Measurements from ENCODE around the gene DHFR2. TPM values are rescaled to one million over a fixed set of nuclear protein-coding genes. Genes with fewer than 3 reads are reported as not detected.

DHFR2 gene
- total RNA-seq, 1 experiment from 2014 or later: 2.6 TPM

DNA sequence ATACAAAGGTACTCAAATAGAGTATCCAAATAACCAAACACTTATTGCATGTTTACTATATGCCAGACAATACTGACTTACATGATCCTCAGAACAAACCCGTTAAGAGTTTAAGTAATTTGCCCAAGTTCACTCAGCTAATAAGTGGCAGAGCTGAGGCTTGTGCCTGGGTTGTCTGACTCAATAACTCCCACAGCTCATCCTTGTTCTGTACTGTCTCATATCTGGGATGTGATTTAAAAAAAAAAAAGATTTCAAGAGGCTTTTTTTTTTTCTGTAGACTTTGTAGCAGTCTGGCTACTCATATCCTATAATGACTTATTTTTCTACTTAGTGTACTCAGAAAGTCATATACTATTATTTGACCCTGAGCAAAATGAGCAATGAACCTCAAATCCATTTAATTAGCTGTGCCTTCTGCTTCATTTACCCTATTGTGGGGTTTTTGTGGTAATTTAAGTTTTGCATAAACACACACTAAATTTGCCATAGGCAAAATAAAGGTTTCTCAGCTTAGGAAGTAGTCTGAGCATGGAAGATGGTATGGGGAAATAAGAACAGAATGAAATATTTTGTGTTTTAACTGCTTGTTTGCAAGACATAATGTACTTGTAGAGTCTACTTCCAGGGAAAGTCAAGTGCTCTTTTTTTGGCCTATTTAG, 3.2 kb upstream of the DHFR2 start:
- H3K4me3 ChIP-seq (ENCODE audit: low read length): no peak overlapping the region
- H3K4me1 ChIP-seq (ENCODE audit: insufficient read depth, low read length): peaks cover 18% of the 10 kb centered on the region
- TF ChIP-seq EZH2phosphoT487 (IDR thresholded peaks at IDR 0.05; ENCODE audit: borderline replicate concordance, low read length) (no peak), EZH2 (IDR thresholded peaks at IDR 0.05; ENCODE audit: low read length, unreplicated experiment) (no peak)
- TF ChIP-seq, protein P1, sequence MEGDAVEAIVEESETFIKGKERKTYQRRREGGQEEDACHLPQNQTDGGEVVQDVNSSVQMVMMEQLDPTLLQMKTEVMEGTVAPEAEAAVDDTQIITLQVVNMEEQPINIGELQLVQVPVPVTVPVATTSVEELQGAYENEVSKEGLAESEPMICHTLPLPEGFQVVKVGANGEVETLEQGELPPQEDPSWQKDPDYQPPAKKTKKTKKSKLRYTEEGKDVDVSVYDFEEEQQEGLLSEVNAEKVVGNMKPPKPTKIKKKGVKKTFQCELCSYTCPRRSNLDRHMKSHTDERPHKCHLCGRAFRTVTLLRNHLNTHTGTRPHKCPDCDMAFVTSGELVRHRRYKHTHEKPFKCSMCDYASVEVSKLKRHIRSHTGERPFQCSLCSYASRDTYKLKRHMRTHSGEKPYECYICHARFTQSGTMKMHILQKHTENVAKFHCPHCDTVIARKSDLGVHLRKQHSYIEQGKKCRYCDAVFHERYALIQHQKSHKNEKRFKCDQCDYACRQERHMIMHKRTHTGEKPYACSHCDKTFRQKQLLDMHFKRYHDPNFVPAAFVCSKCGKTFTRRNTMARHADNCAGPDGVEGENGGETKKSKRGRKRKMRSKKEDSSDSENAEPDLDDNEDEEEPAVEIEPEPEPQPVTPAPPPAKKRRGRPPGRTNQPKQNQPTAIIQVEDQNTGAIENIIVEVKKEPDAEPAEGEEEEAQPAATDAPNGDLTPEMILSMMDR (conservative IDR thresholded peaks at IDR 0.05; ENCODE audit: low read depth, low read length): no peak
- ATAC-seq (no peak), DNase-seq (no peak)
- 0 out of 2 replicates have a peak, but pooled peaks cover 7% of the 10 kb centered on the region for H3K36me3 ChIP-seq (ENCODE audit: low read depth, low read length)
- no peaks in the 10 kb centered on the region for H3F3A ChIP-seq (ENCODE audit: low read length, unreplicated experiment)
- H3K9ac ChIP-seq (ENCODE audit: low read length): no peak overlapping the region
- POLR2A ChIA-PET (ENCODE audit: unreplicated experiment): no interaction called here
- H2AFZ ChIP-seq (ENCODE audit: low read length): no peak overlapping the region
- no peaks in the 10 kb centered on the region for H4K20me1 ChIP-seq (ENCODE audit: low read length)
- BruUV-seq (replicated peaks): no TSS peak
- no peak overlapping the region for H3K27ac ChIP-seq (ENCODE audit: low read length)
- H3K27me3 ChIP-seq (ENCODE audit: low read length): no peaks in the 10 kb centered on the region
- H3K9me3 ChIP-seq (ENCODE audit: low read length): no peaks in the 10 kb centered on the region
- intact Hi-C loops (cut with micrococcal nuclease): loop anchor here (5.0 kb wide), 1 partner anchor 224 kb away; no protein-coding TSS in a partner anchor
- no peak overlapping the region for H3K4me2 ChIP-seq (ENCODE audit: low read length)
- CTCF ChIA-PET: no interaction called here
- H3K79me2 ChIP-seq (ENCODE audit: low read length): peaks cover 23% of the 10 kb centered on the region
- H3K9me2 ChIP-seq (replicated peaks; ENCODE audit: low read length): no peaks in the 10 kb centered on the region

DNA sequence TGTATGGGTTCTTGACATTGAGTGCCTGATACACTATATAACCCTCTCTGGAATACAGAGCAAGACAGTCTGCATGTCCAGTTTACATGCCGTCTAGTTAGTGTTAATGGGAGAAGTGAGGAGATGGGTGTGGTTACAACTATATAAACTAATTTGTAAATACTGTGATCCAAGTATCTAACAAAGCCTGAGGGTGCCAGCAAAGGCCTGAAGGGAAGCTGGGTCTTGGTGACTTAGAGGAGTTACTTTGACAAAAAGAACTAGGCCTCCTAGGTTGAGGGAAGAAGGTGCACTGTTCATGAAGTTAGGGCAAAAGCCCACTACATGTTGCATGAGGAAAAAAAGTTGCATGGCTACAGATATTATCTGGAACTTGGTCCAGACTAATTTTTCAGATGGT, 2.4 kb upstream of the DHFR2 start:
- no peak overlapping the region for H3K9ac ChIP-seq (ENCODE audit: low read length)
- H2AFZ ChIP-seq (ENCODE audit: low read length): no peak overlapping the region
- no peak overlapping the region; the same call in 1 of the 2 replicates for H3K4me3 ChIP-seq (ENCODE audit: low read length)
- BruUV-seq (replicated peaks): no TSS peak
- intact Hi-C loops (cut with micrococcal nuclease): loop anchor here (5.0 kb wide), 1 partner anchor 223 kb away; no protein-coding TSS in a partner anchor
- peak overlapping the region; percentile 30 for H3K4me2 ChIP-seq (ENCODE audit: low read length)
- peaks cover 18% of the 10 kb centered on the region for H3K4me1 ChIP-seq (ENCODE audit: insufficient read depth, low read length)
- H3K9me2 ChIP-seq (replicated peaks; ENCODE audit: low read length): no peaks in the 10 kb centered on the region
- H3K27ac ChIP-seq (ENCODE audit: low read length): no peak overlapping the region
- TF ChIP-seq EZH2phosphoT487 (IDR thresholded peaks at IDR 0.05; ENCODE audit: borderline replicate concordance, low read length): no peak
- TF ChIP-seq EZH2 (IDR thresholded peaks at IDR 0.05; ENCODE audit: low read length, unreplicated experiment): no peak
- no peaks in the 10 kb centered on the region for H4K20me1 ChIP-seq (ENCODE audit: low read length)
- peaks cover 23% of the 10 kb centered on the region for H3K79me2 ChIP-seq (ENCODE audit: low read length)
- H3F3A ChIP-seq (ENCODE audit: low read length, unreplicated experiment): no peaks in the 10 kb centered on the region
- DNase-seq (no peak), ATAC-seq (no peak)
- ChIA-PET CTCF (no interaction called here), POLR2A (ENCODE audit: unreplicated experiment) (no interaction called here)
- H3K36me3 ChIP-seq (ENCODE audit: low read depth, low read length): 0 out of 2 replicates have a peak, but pooled peaks cover 7% of the 10 kb centered on the region
- no peaks in the 10 kb centered on the region for H3K9me3 ChIP-seq (ENCODE audit: low read length)
- H3K27me3 ChIP-seq (ENCODE audit: low read length): no peaks in the 10 kb centered on the region

DNA sequence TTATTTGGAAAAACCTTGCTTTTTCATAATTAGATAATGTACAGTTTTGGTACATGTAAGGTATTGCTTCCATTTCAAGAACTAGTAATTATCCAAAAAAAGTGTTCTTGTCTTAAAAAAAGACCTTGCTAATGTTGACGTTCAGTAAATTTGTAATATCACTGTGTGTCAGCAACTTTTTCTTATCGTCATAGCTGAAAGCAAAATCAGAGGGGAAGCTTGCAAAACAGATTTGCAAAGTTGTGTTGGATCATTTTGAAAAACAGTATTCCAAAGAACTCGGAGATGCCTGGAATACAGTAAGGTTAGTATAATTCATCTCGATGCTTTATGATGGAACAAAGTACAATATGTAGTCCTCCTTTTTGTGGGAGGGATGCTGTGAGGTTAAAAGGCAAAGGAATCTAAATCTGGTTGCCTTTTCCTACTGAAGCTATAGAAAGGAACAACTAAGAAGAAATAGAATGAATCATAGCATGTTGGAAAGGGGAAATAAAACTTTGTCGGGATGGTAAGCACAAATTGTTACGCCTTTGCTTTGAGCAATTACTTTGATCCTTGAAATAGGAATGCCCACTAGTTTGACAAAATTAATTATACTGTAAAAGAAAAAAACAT, 1.6 kb upstream of the DHFR2 start:
- Histone ChIP-seq H3K4me1 (ENCODE audit: insufficient read depth, low read length) (peaks cover 18% of the 10 kb centered on the region), H3K9me3 (ENCODE audit: low read length) (no peaks in the 10 kb centered on the region), H4K20me1 (ENCODE audit: low read length) (no peaks in the 10 kb centered on the region), H3K4me2 (ENCODE audit: low read length) (peak overlapping the region; percentile 91), H3K9ac (ENCODE audit: low read length) (peak overlapping the region; percentile 96), H3K4me3 (ENCODE audit: low read length) (peak overlapping the region; percentile 91), H3K36me3 (ENCODE audit: low read depth, low read length) (0 out of 2 replicates have a peak, but pooled peaks cover 7% of the 10 kb centered on the region), H2AFZ (ENCODE audit: low read length) (peak overlapping the region; percentile 86; the same call in 1 of the 2 replicates), H3F3A (ENCODE audit: low read length, unreplicated experiment) (no peaks in the 10 kb centered on the region), H3K9me2 (replicated peaks; ENCODE audit: low read length) (no peaks in the 10 kb centered on the region), H3K27me3 (ENCODE audit: low read length) (no peaks in the 10 kb centered on the region), H3K79me2 (ENCODE audit: low read length) (peaks cover 23% of the 10 kb centered on the region), H3K27ac (ENCODE audit: low read length) (no peak overlapping the region)
- CTCF ChIA-PET: no interaction called here
- TF ChIP-seq, protein P1 (conservative IDR thresholded peaks at IDR 0.05; ENCODE audit: low read depth, low read length): no peak
- no peak for TF ChIP-seq EZH2 (IDR thresholded peaks at IDR 0.05; ENCODE audit: low read length, unreplicated experiment)
- no peak for TF ChIP-seq EZH2phosphoT487 (IDR thresholded peaks at IDR 0.05; ENCODE audit: borderline replicate concordance, low read length)
- POLR2A ChIA-PET (ENCODE audit: unreplicated experiment): interaction anchor here (0.5 kb wide), 1 partner anchor 40 kb away, joined by 4 read pairs; no protein-coding TSS in a partner anchor
- intact Hi-C loops (cut with micrococcal nuclease): no loop called here
- ATAC-seq (no peak), DNase-seq (no peak)
- BruUV-seq (replicated peaks): no TSS peak

Data from PC-3 (cell line).